ENCODE measurements around the gene PLAU. TPM values are rescaled to one million over a fixed set of nuclear protein-coding genes. Genes with fewer than 3 reads are reported as not detected.

The PLAU gene
- total RNA-seq, 1 donor from 2014 or later, result 26.3 TPM

DNA sequence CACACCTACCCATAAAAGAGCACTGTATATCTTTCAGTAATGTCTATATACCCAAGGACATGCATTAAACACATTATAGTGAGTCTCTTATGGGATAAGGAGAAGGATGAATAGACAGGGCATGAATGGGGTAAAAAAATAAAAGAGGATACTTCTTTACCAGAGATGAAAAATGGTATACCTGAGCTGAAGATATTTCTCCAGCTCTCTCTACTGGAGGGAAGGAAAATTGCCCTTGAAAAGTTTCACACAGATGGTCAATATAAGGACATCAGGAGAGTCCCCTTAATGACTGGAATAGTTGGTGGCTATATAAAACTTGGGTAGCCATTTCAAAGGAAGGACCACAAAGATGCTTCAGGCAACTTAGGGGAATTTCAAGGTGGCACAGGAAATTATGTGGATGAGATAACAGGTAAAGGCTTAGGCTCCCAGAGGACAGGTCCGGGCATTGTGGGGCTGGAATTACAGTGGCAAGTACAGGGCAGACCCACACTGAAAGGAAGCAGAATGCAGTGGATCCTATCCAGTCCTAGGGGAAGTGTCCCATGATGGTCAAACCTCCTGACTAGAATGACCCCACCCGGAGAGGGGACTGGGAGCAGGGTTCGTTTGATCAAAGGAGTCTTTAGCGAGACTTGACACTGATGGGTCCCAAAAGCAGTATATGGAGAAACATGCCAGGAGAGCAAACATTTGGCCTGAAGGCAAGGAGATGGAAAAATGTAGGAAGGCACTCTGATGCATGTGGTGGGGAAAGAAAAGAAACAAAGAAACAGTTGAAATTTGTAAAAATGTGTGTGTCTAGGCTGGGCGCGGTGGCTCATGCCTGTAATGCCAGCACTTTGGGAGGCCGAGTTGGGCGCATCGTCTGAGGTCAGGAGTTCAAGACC is 35.6 kb downstream of the PLAU start:
- FAIRE-seq (no peak), DNase-seq (ENCODE audit: low read depth) (peak; percentile 20)

DNA sequence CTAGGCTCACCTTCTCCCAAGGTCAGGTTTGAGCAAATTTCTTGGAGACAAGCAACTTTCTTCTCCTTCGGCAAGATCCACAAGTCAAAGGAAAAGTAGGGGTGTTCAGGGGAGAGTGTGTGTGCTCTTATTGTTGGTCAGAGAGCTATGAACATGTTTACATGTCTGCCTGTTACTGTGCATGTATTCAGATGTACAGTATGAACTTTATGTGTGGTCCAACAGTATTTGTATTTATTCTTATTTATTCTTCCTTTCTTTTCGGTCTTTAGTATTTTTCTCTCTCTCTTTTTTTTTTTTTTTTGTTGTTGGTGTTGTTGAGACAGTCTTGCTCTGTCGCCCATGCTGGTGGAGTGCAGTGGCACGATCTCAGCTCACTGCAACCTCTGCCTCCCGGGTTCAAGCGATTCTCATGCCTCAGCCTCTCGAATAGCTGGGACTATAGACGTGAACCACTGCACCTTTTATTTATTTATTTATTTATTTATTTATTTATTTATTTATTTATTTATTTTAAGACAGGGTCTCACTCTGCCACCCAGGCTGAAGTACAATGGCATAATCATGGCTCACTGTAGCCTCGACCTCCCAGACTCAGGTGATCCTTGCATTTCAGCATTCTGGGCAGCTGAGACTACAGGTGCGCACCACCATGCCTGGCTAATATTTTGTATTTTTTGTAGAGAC is 38.2 kb downstream of the PLAU start:
- Histone ChIP-seq H3K36me3 (ENCODE audit: control insufficient read depth, insufficient read depth, low read length) (no peaks in the 10 kb centered on the region), H3K4me3 (ENCODE audit: low read depth, low read length) (no peak overlapping the region), H3K27me3 (ENCODE audit: control insufficient read depth, insufficient read depth, low read length) (no peaks in the 10 kb centered on the region)
- no peak for DNase-seq (ENCODE audit: low read depth)
- TF ChIP-seq, protein P1, sequence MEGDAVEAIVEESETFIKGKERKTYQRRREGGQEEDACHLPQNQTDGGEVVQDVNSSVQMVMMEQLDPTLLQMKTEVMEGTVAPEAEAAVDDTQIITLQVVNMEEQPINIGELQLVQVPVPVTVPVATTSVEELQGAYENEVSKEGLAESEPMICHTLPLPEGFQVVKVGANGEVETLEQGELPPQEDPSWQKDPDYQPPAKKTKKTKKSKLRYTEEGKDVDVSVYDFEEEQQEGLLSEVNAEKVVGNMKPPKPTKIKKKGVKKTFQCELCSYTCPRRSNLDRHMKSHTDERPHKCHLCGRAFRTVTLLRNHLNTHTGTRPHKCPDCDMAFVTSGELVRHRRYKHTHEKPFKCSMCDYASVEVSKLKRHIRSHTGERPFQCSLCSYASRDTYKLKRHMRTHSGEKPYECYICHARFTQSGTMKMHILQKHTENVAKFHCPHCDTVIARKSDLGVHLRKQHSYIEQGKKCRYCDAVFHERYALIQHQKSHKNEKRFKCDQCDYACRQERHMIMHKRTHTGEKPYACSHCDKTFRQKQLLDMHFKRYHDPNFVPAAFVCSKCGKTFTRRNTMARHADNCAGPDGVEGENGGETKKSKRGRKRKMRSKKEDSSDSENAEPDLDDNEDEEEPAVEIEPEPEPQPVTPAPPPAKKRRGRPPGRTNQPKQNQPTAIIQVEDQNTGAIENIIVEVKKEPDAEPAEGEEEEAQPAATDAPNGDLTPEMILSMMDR (IDR thresholded peaks at IDR 0.05; ENCODE audit: insufficient read depth, low read length, severe bottlenecking), result no peak
- FAIRE-seq, result no peak

More for the DNA sequence above, 35.6 kb downstream of the PLAU start:
- H3K4me3 ChIP-seq (ENCODE audit: low read depth, low read length), result no peak overlapping the region
- TF ChIP-seq, protein P1 (IDR thresholded peaks at IDR 0.05; ENCODE audit: insufficient read depth, low read length, severe bottlenecking), result no peak
- H3K27me3 ChIP-seq (ENCODE audit: control insufficient read depth, insufficient read depth, low read length), result no peaks in the 10 kb centered on the region
- H3K36me3 ChIP-seq (ENCODE audit: control insufficient read depth, insufficient read depth, low read length), result no peaks in the 10 kb centered on the region

DNA sequence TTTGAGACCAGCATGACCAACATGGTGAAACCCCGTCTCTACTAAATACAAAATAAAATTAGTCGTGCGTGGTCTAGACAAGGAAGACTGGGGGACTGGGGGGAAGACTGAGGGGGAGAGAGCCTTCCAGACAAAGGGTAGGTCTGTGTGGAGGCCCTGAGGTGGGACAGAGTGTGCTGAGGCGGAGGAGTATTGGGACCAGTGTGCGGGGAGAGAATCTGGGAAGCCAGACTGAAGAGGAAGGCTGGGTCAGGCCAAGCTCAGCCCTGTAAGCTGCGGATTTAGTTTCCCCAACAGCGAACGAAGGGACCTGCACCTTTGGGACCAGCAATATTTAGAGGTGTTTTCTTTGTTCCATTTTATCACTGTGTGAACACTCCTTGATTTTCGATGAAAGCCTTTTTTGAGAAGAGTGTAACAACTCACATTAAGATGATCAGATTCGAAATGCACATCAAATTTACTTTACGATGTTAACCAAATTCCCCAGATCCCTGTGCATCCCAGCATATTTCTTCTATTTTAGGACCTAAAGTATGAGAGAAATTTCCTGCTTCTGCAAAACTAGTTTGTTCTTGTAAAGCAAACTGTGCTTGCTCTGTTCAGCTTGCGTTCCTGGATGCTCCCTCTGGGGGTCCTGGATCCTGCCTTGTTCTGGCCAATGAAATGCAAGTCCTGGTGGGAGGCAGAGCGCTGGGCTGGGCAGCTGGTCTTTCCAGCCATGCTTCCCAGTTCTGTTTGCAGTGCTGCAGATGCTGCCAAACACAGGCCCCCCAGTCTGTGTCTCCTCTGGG is 39.4 kb downstream of the PLAU start:
- Histone ChIP-seq H3K4me3 (ENCODE audit: low read depth, low read length) (no peak overlapping the region), H3K27me3 (ENCODE audit: control insufficient read depth, insufficient read depth, low read length) (no peaks in the 10 kb centered on the region), H3K36me3 (ENCODE audit: control insufficient read depth, insufficient read depth, low read length) (no peaks in the 10 kb centered on the region)
- DNase-seq (ENCODE audit: low read depth) (no peak), FAIRE-seq (no peak)
- TF ChIP-seq, protein P1 (IDR thresholded peaks at IDR 0.05; ENCODE audit: insufficient read depth, low read length, severe bottlenecking), result no peak

DNA sequence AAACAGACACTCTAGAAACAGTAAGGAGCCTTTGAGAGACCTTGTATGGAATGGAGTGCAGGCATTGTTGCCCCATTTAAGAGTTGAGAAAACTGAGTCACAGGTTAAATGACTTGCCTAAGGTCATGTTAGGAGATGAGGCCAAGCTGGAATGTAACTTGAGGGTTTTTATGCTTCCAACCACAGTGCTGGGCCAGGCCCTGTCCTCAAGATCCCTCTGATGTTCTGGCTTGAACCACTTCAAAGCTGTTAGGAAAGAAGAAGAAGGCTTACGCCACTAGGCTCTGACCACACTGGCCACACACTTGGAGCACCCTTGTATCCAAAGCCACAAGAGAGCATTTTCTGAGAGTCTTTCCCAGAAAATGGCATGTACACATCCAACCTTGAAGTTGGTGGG is 42.7 kb downstream of the PLAU start:
- no peak for DNase-seq (ENCODE audit: low read depth)
- TF ChIP-seq, protein P1 (IDR thresholded peaks at IDR 0.05; ENCODE audit: insufficient read depth, low read length, severe bottlenecking), result no peak
- Histone ChIP-seq H3K36me3 (ENCODE audit: control insufficient read depth, insufficient read depth, low read length) (no peaks in the 10 kb centered on the region), H3K4me3 (ENCODE audit: low read depth, low read length) (no peak overlapping the region), H3K27me3 (ENCODE audit: control insufficient read depth, insufficient read depth, low read length) (no peaks in the 10 kb centered on the region)
- FAIRE-seq, result no peak

DNA sequence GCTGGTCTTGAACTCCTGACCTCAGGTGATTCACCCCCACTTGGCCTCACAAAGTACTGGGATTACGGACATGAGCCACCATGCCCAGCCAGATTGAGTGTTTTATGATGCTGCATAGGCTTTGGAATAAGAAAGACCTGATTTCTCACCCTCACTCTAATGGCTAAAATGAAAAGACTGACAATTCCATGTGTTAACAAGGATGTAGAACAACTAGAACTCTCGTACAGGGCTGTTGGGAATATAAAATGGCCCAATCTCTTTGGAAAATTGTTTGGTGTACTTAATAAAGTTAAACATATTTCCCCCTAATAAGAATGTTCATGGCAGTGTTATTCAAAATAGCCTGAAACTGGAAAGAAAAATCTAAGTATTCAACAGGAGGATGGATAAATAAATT is 43.8 kb downstream of the PLAU start:
- TF ChIP-seq, protein P1 (IDR thresholded peaks at IDR 0.05; ENCODE audit: insufficient read depth, low read length, severe bottlenecking), result no peak
- H3K27me3 ChIP-seq (ENCODE audit: control insufficient read depth, insufficient read depth, low read length), result no peaks in the 10 kb centered on the region
- no peak overlapping the region for H3K4me3 ChIP-seq (ENCODE audit: low read depth, low read length)
- FAIRE-seq (no peak), DNase-seq (ENCODE audit: low read depth) (no peak)
- no peaks in the 10 kb centered on the region for H3K36me3 ChIP-seq (ENCODE audit: control insufficient read depth, insufficient read depth, low read length)

Measured in bronchial epithelial cell (primary cell).